Upper lobe of left lung (tissue), 6 donors: ENCODE data around the gene RPE65. TPM values are rescaled to one million over a fixed set of nuclear protein-coding genes. Genes with fewer than 3 reads are reported as not detected.

Experiments
- ATAC-seq, 2 donors: fragments of 200-7000 bp; cut with Tn5 transposase; one replicate each; pipeline ENCODE4 v1.9.1; 2022; ENCODE audit warnings: mild to moderate bottlenecking in 2 of 2, moderate library complexity in 2 of 2; ENCODE audit not compliant: low FRiP score in 2 of 2
- DNase-seq, 2 donors: peaks; one replicate each; pipeline ENCODE4 v3.0.0-alpha.2; 2019 to 2020
- H3K27ac ChIP-seq, 4 donors: fragments of 200-600 bp; sonication (generic); one replicate each; pipeline ENCODE4 v1.5.1; 2016 to 2019
- H3K27me3 ChIP-seq, 4 donors: fragments of 200-600 bp; sonication (generic); one replicate each; pipeline ENCODE4 v1.5.1; 2017 to 2019
- H3K36me3 ChIP-seq, 4 donors: fragments of 200-600 bp; sonication (generic); one replicate each; pipeline ENCODE4 v1.5.1; 2016 to 2019
- H3K4me1 ChIP-seq, 4 donors: fragments of 200-600 bp; sonication (generic); one replicate each; pipeline ENCODE4 v1.5.1; 2018 to 2019
- H3K4me3 ChIP-seq, 4 donors: fragments of 200-600 bp; sonication (generic); one replicate each; pipeline ENCODE4 v1.5.1; 2017 to 2019; ENCODE audit warnings: mild to moderate bottlenecking in 2 of 4, moderate library complexity in 1 of 4
- H3K9me3 ChIP-seq, 4 donors: fragments of 200-600 bp; sonication (generic); one replicate each; pipeline ENCODE4 v1.5.1; 2018 to 2019
- EP300 ChIP-seq, 4 donors: sonication (generic); formaldehyde crosslinking; IDR thresholded peaks; one replicate each; pipeline ENCODE4 v1.5.1; 2017; ENCODE audit warnings: antibody characterized with exemption in 4 of 4, control low read depth in 2 of 4
- POLR2A ChIP-seq, 4 donors: fragments of 450-650 bp; IDR thresholded peaks; one replicate each; pipeline ENCODE4 v1.5.1; 2016 to 2017; ENCODE audit warnings: antibody characterized with exemption in 4 of 4, mild to moderate bottlenecking in 2 of 4
- POLR2AphosphoS5 ChIP-seq, 2 donors: sonication (generic); formaldehyde crosslinking; IDR thresholded peaks; one replicate each; pipeline ENCODE4 v1.5.1; 2017; ENCODE audit warnings: antibody characterized with exemption in 2 of 2
- WGBS, 2 donors: methylation state at CpG; one replicate each; pipeline ENCODE4 v1.1.5; 2017 to 2018; 5-methylcytosine and 5-hydroxymethylcytosine counted together
- total RNA-seq, 6 donors: library from RNA; depleted of rRNA in 4 of 6; stranded (reverse); fragments of >200 nt in 4 of 6; gene quantifications; one replicate each; pipeline versions ENCODE4 v1.1.0 to v1.2.1, GENCODE V29; 2016 to 2021
- TF ChIP-seq, protein P1 (sequence below), 6 experiments: fragments of 450-650 bp in 4 of 6; fragments of 200-600 bp in 2 of 6; sonication (generic) in 2 of 6; IDR thresholded peaks; one replicate each; pipeline ENCODE4 v1.5.1; 2016 to 2019; ENCODE audit warnings: antibody characterized with exemption in 6 of 6
- donor health status: DM: no; HTN: no; CAD: no; lungs with moderate emphysema.
- donor health status: DM: no; HTN: yes; CAD: no; lungs with severe emphysema.

The RPE65 gene
- total RNA-seq, 6 donors from 2014 or later: not detected

- Histone ChIP-seq H3K4me1 (no peaks in the 10 kb centered on the region), H3K9me3 (no peaks in the 10 kb centered on the region), H3K4me3 (no peak overlapping the region), H3K27me3 (no peaks in the 10 kb centered on the region), H3K36me3 (no peaks in the 10 kb centered on the region), H3K27ac (no peak overlapping the region)
- no peak for TF ChIP-seq EP300 (IDR thresholded peaks at IDR 0.05)
- TF ChIP-seq, protein P1, sequence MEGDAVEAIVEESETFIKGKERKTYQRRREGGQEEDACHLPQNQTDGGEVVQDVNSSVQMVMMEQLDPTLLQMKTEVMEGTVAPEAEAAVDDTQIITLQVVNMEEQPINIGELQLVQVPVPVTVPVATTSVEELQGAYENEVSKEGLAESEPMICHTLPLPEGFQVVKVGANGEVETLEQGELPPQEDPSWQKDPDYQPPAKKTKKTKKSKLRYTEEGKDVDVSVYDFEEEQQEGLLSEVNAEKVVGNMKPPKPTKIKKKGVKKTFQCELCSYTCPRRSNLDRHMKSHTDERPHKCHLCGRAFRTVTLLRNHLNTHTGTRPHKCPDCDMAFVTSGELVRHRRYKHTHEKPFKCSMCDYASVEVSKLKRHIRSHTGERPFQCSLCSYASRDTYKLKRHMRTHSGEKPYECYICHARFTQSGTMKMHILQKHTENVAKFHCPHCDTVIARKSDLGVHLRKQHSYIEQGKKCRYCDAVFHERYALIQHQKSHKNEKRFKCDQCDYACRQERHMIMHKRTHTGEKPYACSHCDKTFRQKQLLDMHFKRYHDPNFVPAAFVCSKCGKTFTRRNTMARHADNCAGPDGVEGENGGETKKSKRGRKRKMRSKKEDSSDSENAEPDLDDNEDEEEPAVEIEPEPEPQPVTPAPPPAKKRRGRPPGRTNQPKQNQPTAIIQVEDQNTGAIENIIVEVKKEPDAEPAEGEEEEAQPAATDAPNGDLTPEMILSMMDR (IDR thresholded peaks at IDR 0.05): peak in 1 of 6 experiments; percentile 11
- WGBS, 2 donors: 79 to 80% methylated on average over 2 of the region's 2 CpGs
- no peak for DNase-seq
- ATAC-seq: no peak
Observed at GRCh38 chr1:68470388-68470970, 20.7 kb upstream of the RPE65 start.

DNA sequence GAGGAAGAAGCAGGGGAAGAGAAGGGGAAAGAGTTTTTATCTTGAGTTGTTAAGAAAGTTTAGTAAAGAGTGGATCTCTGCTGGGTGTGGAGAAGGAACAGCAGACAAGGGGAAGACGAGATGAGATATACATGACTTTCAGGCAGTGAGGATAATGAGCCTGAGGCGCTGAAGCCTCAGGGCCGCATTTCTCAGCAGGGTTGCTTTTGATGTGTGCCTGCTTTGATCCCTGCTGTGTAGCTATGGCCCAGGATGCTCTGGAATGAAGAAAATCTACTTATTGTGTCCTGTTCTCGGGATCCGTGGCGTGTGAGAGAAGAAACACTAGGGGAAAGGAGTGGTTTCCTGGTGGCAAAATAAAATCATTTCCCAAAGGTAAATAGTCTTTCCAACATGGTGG, 15.1 kb upstream of the RPE65 start:
- Histone ChIP-seq H3K9me3 (no peaks in the 10 kb centered on the region), H3K4me3 (no peak overlapping the region)
- 54 to 57% methylated on average over 6 of the region's 6 CpGs for WGBS, 2 donors

DNA sequence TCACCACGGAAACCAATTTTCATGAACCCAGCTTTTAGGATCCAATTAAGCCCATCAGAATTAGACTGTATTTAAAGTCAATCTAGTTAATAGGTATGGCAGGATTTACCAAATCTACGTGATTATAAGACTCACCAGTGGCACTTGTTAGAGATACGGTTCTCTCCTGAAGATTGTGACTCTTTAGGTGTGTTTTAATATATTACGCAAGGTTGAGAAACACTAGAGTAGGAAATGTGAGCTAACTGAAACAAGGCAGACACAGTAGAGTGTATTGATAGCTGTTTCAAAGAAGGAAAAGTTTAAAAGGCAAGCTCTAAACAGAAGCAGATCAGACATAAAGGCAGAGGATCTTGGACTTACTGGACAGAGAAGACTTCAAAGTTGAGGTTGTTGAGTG, 11.2 kb upstream of the RPE65 start:
- Histone ChIP-seq H3K27me3 (no peaks in the 10 kb centered on the region), H3K36me3 (no peaks in the 10 kb centered on the region), H3K4me1 (no peaks in the 10 kb centered on the region), H3K4me3 (no peak overlapping the region), H3K9me3 (no peaks in the 10 kb centered on the region), H3K27ac (no peak overlapping the region)
- 83 to 91% methylated on average over 4 of the region's 4 CpGs for WGBS, 2 donors
- DNase-seq (no peak), ATAC-seq (no peak)
- TF ChIP-seq POLR2A (IDR thresholded peaks at IDR 0.05): no peak

More for the DNA sequence above, 15.1 kb upstream of the RPE65 start:
- ATAC-seq (no peak), DNase-seq (no peak)
- no peaks in the 10 kb centered on the region for H3K36me3 ChIP-seq
- H3K27me3 ChIP-seq: no peaks in the 10 kb centered on the region
- TF ChIP-seq POLR2A (IDR thresholded peaks at IDR 0.05): no peak
- TF ChIP-seq, protein P1 (IDR thresholded peaks at IDR 0.05): no peak
- TF ChIP-seq EP300 (IDR thresholded peaks at IDR 0.05): no peak
- no peak for TF ChIP-seq POLR2AphosphoS5 (IDR thresholded peaks at IDR 0.05)
- H3K27ac ChIP-seq: no peak overlapping the region
- H3K4me1 ChIP-seq: no peaks in the 10 kb centered on the region

DNA sequence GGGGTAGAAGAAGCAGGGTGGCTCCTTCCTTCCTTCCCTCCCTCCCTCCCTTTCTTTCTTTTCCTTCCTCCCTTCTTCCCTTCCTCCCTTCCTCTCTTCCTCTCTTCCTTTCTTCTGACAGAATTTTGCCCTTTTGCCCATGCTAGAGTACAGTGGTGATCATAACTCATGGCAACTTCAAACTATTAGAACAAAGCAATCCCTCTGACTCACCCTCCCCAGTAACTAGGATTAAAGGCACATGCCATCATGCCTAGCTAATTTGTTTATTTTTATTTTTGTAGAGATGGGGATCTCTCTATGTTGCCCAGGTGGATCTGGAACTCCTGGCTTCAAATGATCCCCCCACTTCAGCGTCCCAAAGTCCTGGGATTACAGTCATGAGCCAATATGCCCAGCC, 10.0 kb upstream of the RPE65 start:
- TF ChIP-seq POLR2A (IDR thresholded peaks at IDR 0.05): no peak
- no peak for TF ChIP-seq EP300 (IDR thresholded peaks at IDR 0.05)
- TF ChIP-seq POLR2AphosphoS5 (IDR thresholded peaks at IDR 0.05): no peak
- Histone ChIP-seq H3K36me3 (no peaks in the 10 kb centered on the region), H3K4me1 (no peaks in the 10 kb centered on the region), H3K27ac (no peak overlapping the region), H3K27me3 (no peaks in the 10 kb centered on the region), H3K9me3 (no peaks in the 10 kb centered on the region), H3K4me3 (no peak overlapping the region)
- no peak for DNase-seq
- WGBS, 2 donors: 80 to 86% methylated on average over 1 of the region's 1 CpG
- ATAC-seq: no peak

- H3K4me3 ChIP-seq: no peak overlapping the region
- DNase-seq (no peak), ATAC-seq (no peak)
- H3K9me3 ChIP-seq: no peaks in the 10 kb centered on the region
- H3K36me3 ChIP-seq: no peaks in the 10 kb centered on the region
- TF ChIP-seq POLR2A (IDR thresholded peaks at IDR 0.05): no peak
- no peaks in the 10 kb centered on the region for H3K27me3 ChIP-seq
- WGBS, 2 donors: 73 to 82% methylated on average over 2 of the region's 2 CpGs
- H3K4me1 ChIP-seq: no peaks in the 10 kb centered on the region
- no peak overlapping the region for H3K27ac ChIP-seq
Observed at GRCh38 chr1:68459091-68459490, 9.3 kb upstream of the RPE65 start.

DNA sequence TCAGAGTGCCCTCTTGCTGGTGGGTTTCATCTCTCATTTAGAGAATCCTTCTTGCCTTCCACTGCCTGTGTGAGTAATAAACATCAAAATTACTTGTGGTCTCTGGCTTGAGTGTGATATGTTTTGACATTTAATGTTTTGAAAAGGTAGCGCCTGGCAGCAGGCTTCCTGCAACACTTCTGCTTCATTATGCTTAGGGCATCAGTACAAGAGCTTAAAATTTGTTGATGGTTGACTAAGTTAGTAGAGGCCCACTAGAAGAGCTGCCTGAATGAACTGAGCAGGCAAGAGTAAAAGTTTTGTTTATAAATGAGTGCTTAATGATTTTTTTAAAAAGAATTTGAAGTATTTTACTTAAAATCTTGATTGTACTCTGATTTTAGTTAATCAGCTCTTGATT, 6.4 kb upstream of the RPE65 start:
- no peak for DNase-seq
- 76 to 83% methylated on average over 1 of the region's 1 CpG for WGBS, 2 donors

More for the DNA sequence above, 6.4 kb upstream of the RPE65 start:
- ATAC-seq: no peak
- H3K36me3 ChIP-seq: no peaks in the 10 kb centered on the region
- H3K4me1 ChIP-seq: no peaks in the 10 kb centered on the region
- H3K4me3 ChIP-seq: no peak overlapping the region
- H3K9me3 ChIP-seq: no peaks in the 10 kb centered on the region
- H3K27ac ChIP-seq: no peak overlapping the region
- H3K27me3 ChIP-seq: no peaks in the 10 kb centered on the region
- TF ChIP-seq POLR2AphosphoS5 (IDR thresholded peaks at IDR 0.05): no peak
- TF ChIP-seq, protein P1 (IDR thresholded peaks at IDR 0.05): no peak
